GM19099 (cell line): Measurements from ENCODE around the gene GPR158.

Experiments
- POLR2A ChIP-seq: IDR thresholded peaks from 3 replicates; pipeline ENCODE4 v1.6.1; 2011; ENCODE audit warnings: low read depth; ENCODE audit not compliant: insufficient read length; ENCODE audit errors: extremely low read depth

The GPR158 gene

DNA sequence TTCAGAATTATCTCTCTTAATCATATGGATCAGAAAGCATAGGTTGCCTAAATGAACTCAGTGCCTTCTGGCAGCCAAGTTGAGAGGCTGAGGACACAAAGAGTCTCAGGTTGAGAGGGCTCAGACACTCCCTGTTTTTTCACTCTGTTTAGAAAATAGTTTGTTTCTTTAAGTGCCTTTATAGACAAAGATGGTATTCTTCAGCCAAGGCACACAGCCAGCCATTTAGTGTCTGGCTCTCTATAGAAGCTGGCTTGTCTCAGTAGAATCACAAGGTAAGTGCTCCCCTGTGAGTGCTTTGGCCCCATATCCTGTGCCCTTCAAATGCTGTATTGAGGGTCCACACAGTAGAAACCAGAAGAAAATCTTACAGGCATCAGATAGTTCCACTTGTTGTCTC, 3.6 kb downstream of the GPR158 start:
- TF ChIP-seq POLR2A: no peak

GRCh38 chr10:25180801-25181200, 6.0 kb downstream of the GPR158 start:
- no peak for TF ChIP-seq POLR2A

DNA sequence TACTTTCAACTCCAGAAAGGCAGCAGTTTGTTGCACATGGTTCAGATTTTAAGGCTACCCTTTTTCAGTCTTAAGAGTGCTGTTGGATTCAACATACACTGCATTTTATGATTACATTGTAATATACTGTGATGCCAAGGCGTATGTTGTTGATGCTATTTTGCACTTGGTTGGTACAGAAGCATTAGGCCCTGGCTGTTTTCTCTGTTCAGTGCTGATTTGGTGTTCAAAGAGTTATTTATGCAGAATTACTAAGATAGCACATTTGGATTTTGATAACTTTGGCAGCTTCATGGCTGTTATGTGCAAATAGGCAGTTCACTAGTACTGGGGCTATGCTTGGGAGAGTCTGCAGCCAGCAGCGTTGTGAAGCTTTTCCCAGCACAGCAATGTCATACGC, 7.8 kb downstream of the GPR158 start:
- no peak for TF ChIP-seq POLR2A

GRCh38 chr10:25191162-25191895, 16.5 kb downstream of the GPR158 start:
- no peak for TF ChIP-seq POLR2A

DNA sequence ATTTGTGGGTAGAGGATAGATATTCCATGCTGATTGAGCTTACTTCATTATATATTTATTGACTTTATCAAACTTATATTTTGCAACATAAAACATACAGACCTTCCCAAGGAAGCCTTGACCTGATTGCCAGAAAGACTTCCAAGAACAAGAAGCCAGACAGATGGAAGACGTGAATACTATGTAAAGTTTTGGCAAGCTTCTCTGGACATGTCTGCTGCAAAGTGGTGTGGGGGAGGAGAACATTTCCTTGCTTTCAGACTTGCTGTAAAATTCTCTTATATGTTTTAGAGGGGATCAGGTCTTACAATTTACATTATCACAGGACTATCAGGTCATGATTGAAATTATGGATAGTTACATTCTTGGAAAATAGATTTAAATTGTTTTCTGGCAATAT, 23.4 kb downstream of the GPR158 start:
- TF ChIP-seq POLR2A: no peak

GRCh38 chr10:25206693-25207414, 32.1 kb downstream of the GPR158 start:
- no peak for TF ChIP-seq POLR2A

DNA sequence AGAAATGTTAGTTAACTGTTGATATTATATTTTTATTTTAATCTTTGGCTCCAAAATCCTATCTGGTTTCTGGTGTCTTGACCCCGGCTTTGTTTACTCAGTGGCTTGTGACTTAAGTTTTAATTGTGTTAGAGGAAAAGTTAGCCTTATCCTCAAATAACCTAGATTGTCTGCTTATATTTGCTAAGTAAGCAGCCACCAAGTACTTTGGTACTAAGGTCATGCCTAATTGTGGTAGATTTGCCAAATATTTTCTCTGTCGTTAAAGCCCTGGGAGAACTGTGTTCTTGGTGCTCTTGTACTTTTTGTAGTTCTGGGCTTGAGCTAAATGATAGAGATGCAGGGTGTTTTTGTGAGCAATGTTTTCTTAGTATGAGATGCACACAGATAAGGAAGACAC, 34.8 kb downstream of the GPR158 start:
- no peak for TF ChIP-seq POLR2A

- TF ChIP-seq POLR2A: no peak
Measured at GRCh38 chr10:25210265-25210664, 35.5 kb downstream of the GPR158 start.

DNA sequence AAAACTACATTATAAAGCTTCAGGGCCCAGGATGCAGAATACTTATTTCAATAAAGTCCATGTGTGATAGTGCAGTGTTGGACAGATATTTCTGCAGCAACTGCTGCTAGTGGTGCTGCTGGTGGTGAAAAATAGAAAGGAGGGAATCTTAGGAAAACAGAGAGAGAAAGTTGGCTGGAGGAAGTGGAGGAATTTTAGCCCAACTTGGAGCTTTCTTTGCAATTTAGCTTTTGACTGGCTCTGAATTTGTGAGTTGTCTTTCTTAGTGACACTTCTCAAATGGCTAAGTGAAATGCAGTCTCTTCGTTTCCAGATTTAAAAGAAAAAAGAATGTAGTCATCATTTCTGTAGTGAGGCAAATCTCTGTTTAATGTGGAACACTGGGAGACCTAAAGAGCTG, 45.4 kb downstream of the GPR158 start:
- no peak for TF ChIP-seq POLR2A

- TF ChIP-seq POLR2A: no peak
Measured at GRCh38 chr10:25222085-25222660, 47.4 kb downstream of the GPR158 start.

- TF ChIP-seq POLR2A: no peak
Measured at GRCh38 chr10:25226775-25227682, 52.2 kb downstream of the GPR158 start.

DNA sequence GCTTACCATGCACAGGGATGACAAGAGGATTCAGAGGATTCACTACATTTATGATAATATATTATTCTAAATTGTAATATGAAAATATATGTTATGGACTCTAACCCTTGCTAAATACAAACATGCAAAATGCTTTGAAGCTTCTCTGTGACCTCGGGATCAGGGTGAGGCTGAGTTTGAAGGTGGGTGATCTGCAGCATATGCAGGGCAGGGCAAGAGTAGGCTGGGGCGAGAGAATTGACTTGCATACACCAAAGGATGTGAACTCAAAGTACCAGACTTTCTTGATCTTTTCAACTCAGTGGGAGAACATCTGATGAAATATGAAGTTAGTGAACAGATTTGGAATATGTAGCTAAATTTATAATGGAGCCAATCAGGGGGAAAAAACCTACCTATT, 57.0 kb downstream of the GPR158 start:
- no peak for TF ChIP-seq POLR2A

- no peak for TF ChIP-seq POLR2A
Measured at GRCh38 chr10:25232204-25232603, 57.4 kb downstream of the GPR158 start.

GRCh38 chr10:25245165-25245564, 70.4 kb downstream of the GPR158 start:
- no peak for TF ChIP-seq POLR2A

GRCh38 chr10:25257646-25258045, 82.8 kb downstream of the GPR158 start:
- no peak for TF ChIP-seq POLR2A
